Measurements from ENCODE around the gene RBM24. TPM values are rescaled to one million over a fixed set of nuclear protein-coding genes. Genes with fewer than 3 reads are reported as not detected.

Gene RBM24
- total and polyA plus RNA-seq, 2 donors (not counting 1 experiment from before 2014, with no cell fraction given): not detected

DNA sequence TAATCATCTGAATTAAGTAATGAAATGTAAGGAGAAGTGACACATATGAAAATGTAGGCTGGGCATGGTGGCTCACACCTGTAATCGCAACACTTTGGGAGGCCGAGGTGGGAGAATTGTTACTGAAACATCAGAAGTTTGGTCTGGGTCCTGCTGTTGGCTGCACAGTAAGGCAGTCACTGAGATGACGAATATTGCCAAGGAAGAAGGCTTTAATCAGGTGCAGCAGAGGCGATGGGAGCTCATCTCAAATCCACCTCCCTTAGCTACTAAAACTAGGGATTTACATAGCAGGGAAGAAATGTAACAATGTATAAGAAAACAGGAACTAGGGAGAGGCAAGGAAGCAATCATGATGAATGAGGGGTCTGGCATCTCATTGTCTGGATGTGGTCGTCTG is 50.1 kb downstream of the RBM24 start:
- 66% methylated on average over 2 of the region's 5 CpGs for WGBS (ENCODE audit: insufficient coverage)
- Histone ChIP-seq H3K27me3 (replicated peaks in 1 of 4; ENCODE audit: control extremely low read depth in 1 of 4, control insufficient read depth in 3 of 4, insufficient read depth in 4 of 4, low read length in 3 of 4) (no peaks in the 10 kb centered on the region), H3K79me2 (ENCODE audit: control insufficient read depth, insufficient read depth, low read length) (no peaks in the 10 kb centered on the region), H3K9ac (ENCODE audit: low read length) (no peak overlapping the region), H3K9me3 (ENCODE audit: control extremely low read depth in 1 of 3, control insufficient read depth in 2 of 3, insufficient read depth in 1 of 3, low read length in 2 of 3) (peaks cover 0 to 18% (median 0%) of the 10 kb centered on the region in 3 donors), H4K20me1 (ENCODE audit: control insufficient read depth, insufficient read depth, low read length, poor library complexity, severe bottlenecking) (no peaks in the 10 kb centered on the region), H3K36me3 (replicated peaks in 1 of 2; ENCODE audit: control extremely low read depth in 1 of 2, control insufficient read depth in 1 of 2, extremely low read depth in 1 of 2, insufficient read depth in 2 of 2, low read length in 1 of 2) (no peaks in the 10 kb centered on the region), H2AFZ (ENCODE audit: insufficient read depth, low read depth, low read length, poor library complexity, severe bottlenecking) (no peak overlapping the region), H3K27ac (ENCODE audit: low read length in 2 of 2) (no peak overlapping the region), H3K4me1 (ENCODE audit: control insufficient read depth in 2 of 2, insufficient read depth in 2 of 2, low read length in 2 of 2) (no peaks in the 10 kb centered on the region), H3K4me3 (ENCODE audit: control extremely low read depth in 1 of 5, extremely low read depth in 1 of 5, insufficient read depth in 1 of 5, low read depth in 2 of 5, low read length in 4 of 5) (no peak overlapping the region), H3K4me2 (replicated peaks; ENCODE audit: low read depth, low read length, poor library complexity, severe bottlenecking) (no peak overlapping the region)
- H3K27ac Mint-ChIP-seq: no peak overlapping the region
- H3K4me1 Mint-ChIP-seq: no peaks in the 10 kb centered on the region
- DNase-seq (no peak), ATAC-seq (ENCODE audit: low read depth) (no peak)
- CTCF ChIA-PET: no interaction called here
- H3K27me3 Mint-ChIP-seq: no peaks in the 10 kb centered on the region
- H3K4me3 Mint-ChIP-seq: no peak overlapping the region
- intact Hi-C loops (cut with micrococcal nuclease): no loop called here
- POLR2A ChIA-PET: no interaction called here
- TF ChIP-seq, protein P1, sequence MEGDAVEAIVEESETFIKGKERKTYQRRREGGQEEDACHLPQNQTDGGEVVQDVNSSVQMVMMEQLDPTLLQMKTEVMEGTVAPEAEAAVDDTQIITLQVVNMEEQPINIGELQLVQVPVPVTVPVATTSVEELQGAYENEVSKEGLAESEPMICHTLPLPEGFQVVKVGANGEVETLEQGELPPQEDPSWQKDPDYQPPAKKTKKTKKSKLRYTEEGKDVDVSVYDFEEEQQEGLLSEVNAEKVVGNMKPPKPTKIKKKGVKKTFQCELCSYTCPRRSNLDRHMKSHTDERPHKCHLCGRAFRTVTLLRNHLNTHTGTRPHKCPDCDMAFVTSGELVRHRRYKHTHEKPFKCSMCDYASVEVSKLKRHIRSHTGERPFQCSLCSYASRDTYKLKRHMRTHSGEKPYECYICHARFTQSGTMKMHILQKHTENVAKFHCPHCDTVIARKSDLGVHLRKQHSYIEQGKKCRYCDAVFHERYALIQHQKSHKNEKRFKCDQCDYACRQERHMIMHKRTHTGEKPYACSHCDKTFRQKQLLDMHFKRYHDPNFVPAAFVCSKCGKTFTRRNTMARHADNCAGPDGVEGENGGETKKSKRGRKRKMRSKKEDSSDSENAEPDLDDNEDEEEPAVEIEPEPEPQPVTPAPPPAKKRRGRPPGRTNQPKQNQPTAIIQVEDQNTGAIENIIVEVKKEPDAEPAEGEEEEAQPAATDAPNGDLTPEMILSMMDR (IDR thresholded peaks at IDR 0.05): no peak
- TF ChIP-seq EZH2 (IDR thresholded peaks at IDR 0.05; ENCODE audit: borderline replicate concordance, insufficient read depth, low read depth, low read length, poor library complexity, severe bottlenecking): no peak
- peaks cover 6% of the 10 kb centered on the region for H3K9me3 Mint-ChIP-seq (ENCODE audit: insufficient read depth)

DNA sequence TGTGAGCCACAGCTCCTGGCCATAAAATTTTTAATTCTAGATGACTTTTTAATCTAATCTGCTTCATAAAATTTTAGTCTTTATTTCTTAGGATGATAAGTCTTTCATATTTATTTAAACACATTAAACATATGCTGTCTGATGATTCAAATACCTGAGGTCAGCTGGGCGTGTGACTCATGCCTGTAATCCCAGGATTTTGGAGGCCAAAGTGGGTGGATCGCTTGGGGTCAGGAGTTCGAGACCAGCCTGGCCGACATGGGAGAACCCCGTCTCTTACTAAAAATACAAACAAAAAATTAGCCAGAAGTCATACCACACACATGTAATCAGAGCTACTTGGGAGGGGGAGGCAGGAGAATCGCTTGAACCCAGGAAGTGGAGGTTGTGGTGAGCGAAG is 53.1 kb downstream of the RBM24 start:
- Mint-ChIP-seq H3K9me3 (ENCODE audit: insufficient read depth) (peaks cover 6% of the 10 kb centered on the region), H3K4me3 (no peak overlapping the region), H3K4me1 (no peaks in the 10 kb centered on the region), H3K27ac (no peak overlapping the region), H3K27me3 (no peaks in the 10 kb centered on the region)
- no peaks in the 10 kb centered on the region for H4K20me1 ChIP-seq (ENCODE audit: control insufficient read depth, insufficient read depth, low read length, poor library complexity, severe bottlenecking)
- ChIA-PET CTCF (no interaction called here), POLR2A (no interaction called here)
- intact Hi-C loops (cut with micrococcal nuclease): no loop called here
- H3K36me3 ChIP-seq (replicated peaks in 1 of 2; ENCODE audit: control extremely low read depth in 1 of 2, control insufficient read depth in 1 of 2, extremely low read depth in 1 of 2, insufficient read depth in 2 of 2, low read length in 1 of 2): no peaks in the 10 kb centered on the region
- no peaks in the 10 kb centered on the region for H3K4me1 ChIP-seq (ENCODE audit: control insufficient read depth in 2 of 2, insufficient read depth in 2 of 2, low read length in 2 of 2)
- H3K4me3 ChIP-seq (ENCODE audit: control extremely low read depth in 1 of 5, extremely low read depth in 1 of 5, insufficient read depth in 1 of 5, low read depth in 2 of 5, low read length in 4 of 5): no peak overlapping the region
- WGBS (ENCODE audit: insufficient coverage): no CpG with 5 or more reads among the region's 7 CpGs
- H2AFZ ChIP-seq (ENCODE audit: insufficient read depth, low read depth, low read length, poor library complexity, severe bottlenecking): no peak overlapping the region
- no peak overlapping the region for H3K27ac ChIP-seq (ENCODE audit: low read length in 2 of 2)
- no peak for ATAC-seq (ENCODE audit: low read depth)
- H3K27me3 ChIP-seq (replicated peaks in 1 of 4; ENCODE audit: control extremely low read depth in 1 of 4, control insufficient read depth in 3 of 4, insufficient read depth in 4 of 4, low read length in 3 of 4): no peaks in the 10 kb centered on the region
- no peaks in the 10 kb centered on the region for H3K79me2 ChIP-seq (ENCODE audit: control insufficient read depth, insufficient read depth, low read length)
- TF ChIP-seq, protein P1 (IDR thresholded peaks at IDR 0.05): no peak
- no peak for TF ChIP-seq EZH2 (IDR thresholded peaks at IDR 0.05; ENCODE audit: borderline replicate concordance, insufficient read depth, low read depth, low read length, poor library complexity, severe bottlenecking)
- DNase-seq: no peak
- peaks cover 0 to 17% (median 0%) of the 10 kb centered on the region in 3 donors for H3K9me3 ChIP-seq (ENCODE audit: control extremely low read depth in 1 of 3, control insufficient read depth in 2 of 3, insufficient read depth in 1 of 3, low read length in 2 of 3)
- no peak overlapping the region for H3K9ac ChIP-seq (ENCODE audit: low read length)
- H3K4me2 ChIP-seq (replicated peaks; ENCODE audit: low read depth, low read length, poor library complexity, severe bottlenecking): no peak overlapping the region

All from B cell (primary cell).